Islet of Langerhans (tissue), 1 donor: ENCODE measurements around the gene LYPD8.
A peak's percentile ranks its signal among the peaks of the same experiment; 100 is the strongest.

Experiments used
- FAIRE-seq: peaks from one replicate; lab custom pipeline; 2011; peaks lifted over from hg19 to GRCh38; lab: Jason Lieb, UNC

The LYPD8 gene

DNA sequence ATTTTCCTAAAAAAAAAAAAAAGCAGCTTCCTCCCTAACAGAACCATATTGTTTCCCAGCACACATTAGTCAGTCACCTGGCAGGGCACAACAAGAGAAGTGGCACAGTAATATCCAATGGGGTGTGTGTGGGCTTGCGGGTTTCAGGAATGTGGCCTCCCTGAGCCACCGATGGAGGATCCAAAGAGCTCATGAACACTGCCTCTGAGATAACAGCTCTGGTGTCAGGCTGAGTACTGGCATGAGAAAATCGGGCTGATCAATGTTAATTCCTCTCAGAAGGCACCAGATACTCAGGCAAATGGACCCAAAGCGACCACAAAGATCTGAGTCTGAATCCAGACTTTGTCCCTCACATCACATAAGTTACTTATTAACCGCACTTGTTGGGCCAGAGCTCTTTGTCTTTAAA lies 2.2 kb upstream of the LYPD8 start:
- FAIRE-seq: no peak

DNA sequence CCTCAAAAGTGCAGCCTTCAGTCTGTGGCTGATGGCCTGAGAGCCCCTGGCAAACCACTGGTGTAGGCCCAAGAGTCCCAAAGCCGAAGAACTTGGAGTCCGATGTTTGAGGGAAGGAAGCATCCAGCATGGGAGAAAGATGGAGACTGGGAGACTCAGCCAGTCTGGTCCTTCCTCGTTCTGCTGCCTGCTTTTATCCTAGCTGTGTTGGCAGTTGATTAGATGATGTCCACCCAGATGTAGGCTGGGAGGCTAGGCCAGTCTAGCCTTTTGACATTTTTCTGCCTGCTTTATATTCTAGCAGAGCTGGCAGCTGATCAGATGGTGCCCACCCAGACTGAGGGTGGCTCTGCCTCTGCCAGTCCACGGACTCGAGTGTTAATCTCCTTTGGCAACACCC lies 1.1 kb upstream of the LYPD8 start:
- FAIRE-seq: no peak

DNA sequence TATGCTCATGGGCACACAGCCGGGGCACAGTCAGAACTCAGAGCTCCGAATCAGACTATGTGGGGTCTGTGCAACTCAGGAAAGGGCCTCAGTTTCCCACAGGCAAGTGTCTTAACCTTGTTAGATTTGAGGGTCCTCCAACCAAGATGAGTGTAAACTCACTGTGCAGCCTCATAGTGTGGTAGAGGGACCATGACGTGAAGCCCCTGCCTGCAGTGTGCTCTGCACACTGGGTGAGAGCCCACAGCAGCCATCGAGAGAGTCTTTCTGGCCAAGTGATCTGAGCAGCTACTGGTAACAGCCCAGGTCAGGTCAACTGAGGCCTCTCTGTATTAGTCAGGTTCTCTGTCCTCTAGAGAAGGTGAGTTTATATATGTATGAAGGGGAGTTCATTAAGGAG lies 592 bp upstream of the LYPD8 start:
- FAIRE-seq: no peak

DNA sequence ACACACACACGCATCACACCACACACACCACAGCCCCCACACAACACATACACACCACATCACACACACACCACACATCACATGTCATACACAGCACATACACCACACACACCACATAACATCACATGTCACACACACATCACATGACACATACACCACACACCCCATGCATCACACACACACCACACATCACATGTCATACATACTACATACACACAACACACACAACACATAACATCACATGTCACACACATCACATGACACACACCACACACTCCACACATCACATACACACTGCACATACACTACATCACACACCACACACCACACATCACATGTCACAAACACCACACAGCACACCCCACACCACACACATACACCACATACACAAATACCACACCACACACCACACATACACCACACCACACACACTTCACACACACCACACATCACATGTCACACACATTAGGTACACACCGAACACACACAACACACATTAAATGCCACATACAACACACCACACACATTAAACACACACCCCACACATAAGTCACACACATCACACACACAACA lies 1.8 kb downstream of the LYPD8 start:
- no peak for FAIRE-seq

DNA sequence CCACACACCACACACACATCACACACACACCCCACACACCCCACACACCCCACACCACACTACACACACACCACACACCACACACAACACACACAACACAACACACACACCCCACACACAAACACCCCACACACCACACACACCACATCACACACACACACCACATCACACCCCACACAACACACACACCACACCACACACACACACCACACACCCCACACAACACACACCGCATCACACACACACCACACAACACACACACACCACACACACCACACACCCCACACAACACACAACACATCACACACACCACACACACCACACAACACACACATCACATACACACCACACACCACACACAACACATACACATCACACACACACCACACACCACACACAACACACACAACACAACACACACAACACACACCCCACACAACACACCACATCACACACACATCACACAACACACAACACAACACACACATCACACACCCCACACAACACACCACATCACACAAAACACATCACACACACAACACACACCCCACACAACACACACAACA lies 2.4 kb downstream of the LYPD8 start:
- no peak for FAIRE-seq

DNA sequence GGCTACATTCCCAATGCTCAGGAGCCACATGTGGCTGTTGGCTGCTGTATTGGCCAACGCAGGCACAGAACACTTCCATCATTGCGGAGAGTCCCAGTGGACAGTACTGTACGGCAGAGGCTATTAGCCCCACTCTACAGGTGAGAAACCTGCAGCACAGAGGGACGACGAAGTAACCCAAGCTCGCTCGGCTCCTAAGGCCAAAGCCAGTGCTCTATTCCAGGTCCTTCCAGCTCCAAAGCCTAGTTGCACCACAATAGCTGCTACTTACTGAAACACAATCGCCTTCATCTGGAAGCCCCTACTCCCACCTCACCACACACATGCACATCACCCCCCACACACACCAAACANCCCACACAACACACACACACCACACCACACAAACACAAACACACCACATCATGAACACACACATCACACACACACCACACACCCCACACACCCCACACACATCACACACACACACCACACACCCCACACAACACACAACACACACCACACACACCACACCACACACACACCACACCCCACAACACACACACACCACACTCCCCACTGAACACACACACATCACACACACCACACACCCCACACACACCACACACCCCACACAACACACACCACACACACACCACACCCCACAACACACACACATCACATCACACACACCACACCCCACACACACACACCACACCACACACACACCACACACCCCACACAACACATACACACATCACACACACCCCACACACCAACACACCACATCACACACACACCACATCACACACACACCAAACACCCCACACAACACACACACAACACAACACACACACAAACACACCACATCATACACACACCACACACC lies 3.2 kb downstream of the LYPD8 start:
- FAIRE-seq: no peak

DNA sequence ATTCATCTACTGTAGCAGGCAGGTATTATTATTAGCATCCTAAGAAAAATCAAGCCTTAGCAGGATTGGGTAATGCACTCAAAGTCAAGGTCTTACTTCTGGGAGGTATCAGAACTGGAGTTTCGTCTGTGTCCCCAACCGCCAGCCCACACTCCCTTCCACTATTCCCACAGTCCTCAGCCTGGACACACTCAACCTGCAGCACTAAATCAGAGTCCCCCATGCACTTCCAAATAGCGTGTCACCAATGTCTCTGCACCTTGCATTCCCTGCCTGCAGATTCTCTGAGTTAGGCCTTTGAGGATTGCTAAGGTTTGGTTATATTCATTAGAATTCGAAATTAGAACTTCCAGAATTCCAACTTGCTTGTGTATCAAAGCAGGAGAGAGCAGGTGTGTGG lies 3.9 kb downstream of the LYPD8 start:
- no peak for FAIRE-seq

DNA sequence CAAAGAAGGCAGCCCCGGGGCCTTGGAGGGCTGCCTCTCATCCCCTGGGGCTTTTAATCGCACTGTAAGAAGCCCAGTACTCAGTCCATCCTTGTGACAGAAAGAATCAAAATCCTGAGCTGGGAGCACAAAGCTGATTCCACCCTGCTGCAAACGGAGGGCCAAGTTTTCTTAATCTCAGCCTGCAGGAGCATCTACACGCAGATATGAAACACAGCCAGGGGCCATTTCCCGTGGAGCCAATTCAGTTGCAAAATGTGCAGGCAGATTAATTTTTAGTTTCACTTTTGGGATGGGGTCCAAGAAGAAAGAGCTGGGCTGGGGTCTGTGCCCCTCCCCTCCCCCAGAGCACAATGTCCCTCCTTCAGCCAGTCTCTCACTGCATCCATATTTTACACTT lies 4.4 kb downstream of the LYPD8 start:
- FAIRE-seq: no peak

DNA sequence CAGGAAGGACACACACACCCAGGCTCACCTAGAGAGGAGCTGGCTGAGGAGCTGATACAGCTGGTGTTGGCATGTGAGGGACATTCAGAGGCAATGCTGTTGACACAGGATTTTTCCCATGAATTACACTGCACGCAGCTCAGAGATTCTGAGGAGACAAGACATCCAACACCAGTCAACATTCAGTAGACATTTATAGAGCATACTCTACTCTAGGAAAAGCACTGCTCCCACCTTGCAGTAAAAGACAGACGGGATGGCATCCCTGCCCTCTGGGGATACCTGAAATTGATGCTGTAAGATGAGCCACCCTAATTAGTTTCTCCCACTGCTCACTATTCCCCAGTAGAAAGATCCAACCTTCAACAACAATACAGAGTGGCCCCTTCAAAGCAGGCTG lies 5.1 kb downstream of the LYPD8 start:
- no peak for FAIRE-seq

DNA sequence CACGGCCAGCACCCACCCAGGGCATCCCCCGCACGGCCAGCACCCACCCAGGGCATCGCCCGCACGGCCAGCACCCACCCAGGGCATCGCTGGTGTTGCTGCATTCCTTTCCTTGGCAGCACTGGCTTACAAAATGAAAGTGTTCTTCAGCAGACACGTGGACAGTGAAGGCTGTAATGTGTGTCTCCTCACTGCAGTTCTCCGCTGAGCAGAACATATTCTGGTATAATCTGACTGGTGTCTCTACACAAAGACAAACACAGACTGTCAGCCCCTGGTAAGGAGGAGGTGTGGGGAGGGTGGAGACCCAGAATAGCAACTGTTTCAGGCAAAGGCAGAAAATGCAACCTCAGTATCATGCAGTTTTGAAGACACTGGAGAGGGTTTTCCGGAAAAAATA lies 7.3 kb downstream of the LYPD8 start:
- FAIRE-seq: no peak

DNA sequence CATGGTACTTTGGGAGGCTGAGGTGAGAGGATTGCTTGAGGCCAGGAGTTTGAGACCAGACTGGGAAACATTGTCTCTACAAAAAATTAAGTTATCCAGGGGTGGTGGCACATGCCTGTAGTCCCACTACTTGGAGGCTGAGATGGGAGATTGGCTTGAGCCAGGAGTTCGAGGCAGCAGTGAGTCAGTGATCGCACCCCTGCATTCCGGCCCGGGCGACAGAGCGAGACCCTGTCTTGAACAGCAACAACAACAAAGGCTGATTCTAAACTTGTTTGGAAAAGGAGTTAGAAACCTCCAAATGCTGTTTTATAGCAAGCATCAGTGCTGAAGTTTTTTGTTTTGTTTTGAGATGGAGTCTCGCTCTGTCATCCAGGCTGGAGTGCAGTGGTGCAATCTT lies 14.7 kb downstream of the LYPD8 start:
- no peak for FAIRE-seq

DNA sequence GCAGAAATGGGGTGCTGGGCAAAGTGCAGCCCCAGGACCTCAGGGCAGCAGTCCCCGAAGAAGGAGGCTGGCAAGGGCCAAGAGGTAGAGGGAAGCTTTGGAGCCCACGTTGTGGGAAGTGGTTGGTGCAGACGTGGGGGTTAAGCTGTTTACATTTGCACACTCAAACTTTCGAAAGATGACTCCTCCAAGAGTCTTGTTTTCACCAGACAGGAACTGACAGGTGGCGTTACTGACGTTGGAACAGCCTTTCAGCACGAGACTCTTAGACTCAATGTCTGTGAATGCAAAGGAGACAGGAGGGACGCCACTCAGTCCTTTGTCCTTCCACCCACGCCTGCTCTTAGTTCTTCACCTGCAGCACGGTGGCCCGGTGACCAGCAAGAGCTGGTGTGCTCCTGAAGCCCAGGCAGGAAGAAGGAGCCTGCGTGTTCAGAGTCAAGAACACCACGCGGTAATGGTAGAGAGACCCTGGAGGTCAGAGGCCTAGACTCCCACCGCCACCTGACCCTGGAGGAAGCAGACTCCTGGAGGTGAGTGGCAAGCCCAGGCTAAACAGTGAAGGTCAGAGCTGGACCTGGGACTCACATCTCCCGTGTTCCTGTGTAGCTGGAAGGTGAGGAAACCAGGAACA lies 15.9 kb downstream of the LYPD8 start:
- FAIRE-seq: no peak

DNA sequence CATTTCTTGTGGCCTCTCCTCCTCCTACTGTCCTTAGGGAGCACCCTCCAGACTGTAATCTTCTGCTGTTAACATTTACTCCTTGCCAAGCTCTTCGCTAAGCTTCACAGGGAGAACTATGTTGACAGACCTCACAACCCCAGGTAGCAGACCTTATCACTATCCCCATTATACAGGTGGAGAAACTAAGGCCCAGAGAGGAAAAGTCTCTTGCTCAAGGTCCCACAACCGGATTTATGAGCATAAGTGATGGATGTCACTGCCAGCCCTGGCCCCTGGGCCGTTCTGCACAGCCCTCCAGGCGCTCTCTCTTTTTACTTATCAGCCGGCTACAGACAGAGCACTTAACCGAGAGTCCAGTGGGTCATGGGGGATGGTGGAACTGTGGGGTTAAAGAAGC lies 18.1 kb downstream of the LYPD8 start:
- no peak for FAIRE-seq

DNA sequence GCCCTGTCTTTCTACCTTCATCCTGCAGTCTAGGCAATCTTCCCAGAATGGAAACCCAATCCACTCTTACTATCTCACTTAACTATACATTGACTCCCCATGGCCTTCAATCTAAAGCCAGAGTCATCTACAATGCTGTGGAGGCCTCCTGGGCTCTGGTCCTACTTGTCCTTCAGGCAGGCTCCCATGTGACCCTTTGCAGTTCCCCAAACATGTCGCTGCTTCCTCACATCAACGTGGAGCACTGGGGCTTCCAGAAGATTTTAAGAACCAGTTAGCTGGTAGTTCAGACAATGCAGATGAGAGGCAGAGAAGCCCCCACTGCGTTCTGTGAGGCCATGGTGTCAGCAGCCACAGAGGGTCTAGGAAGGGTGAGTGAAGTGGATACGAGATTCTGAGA lies 18.6 kb downstream of the LYPD8 start:
- no peak for FAIRE-seq

DNA sequence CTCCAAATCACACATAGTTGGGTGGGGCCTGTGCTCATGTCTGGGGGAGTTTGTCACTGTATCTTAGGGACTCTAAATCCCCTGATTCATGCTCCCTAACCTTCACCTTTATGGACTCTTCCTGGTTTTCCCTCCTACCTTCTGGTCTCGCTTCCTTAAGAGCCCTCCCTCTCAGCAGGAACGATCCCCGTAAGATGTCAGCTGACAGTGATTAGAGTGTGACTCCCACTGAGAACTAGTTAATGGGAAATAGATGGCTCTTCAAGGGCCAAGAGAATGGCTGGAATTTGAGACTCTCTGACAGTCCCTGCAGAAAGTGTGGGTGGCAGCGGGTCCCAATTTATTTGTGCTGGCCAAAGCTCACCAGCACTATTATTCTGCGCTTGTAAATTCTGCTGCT lies 22.0 kb downstream of the LYPD8 start:
- FAIRE-seq: no peak

DNA sequence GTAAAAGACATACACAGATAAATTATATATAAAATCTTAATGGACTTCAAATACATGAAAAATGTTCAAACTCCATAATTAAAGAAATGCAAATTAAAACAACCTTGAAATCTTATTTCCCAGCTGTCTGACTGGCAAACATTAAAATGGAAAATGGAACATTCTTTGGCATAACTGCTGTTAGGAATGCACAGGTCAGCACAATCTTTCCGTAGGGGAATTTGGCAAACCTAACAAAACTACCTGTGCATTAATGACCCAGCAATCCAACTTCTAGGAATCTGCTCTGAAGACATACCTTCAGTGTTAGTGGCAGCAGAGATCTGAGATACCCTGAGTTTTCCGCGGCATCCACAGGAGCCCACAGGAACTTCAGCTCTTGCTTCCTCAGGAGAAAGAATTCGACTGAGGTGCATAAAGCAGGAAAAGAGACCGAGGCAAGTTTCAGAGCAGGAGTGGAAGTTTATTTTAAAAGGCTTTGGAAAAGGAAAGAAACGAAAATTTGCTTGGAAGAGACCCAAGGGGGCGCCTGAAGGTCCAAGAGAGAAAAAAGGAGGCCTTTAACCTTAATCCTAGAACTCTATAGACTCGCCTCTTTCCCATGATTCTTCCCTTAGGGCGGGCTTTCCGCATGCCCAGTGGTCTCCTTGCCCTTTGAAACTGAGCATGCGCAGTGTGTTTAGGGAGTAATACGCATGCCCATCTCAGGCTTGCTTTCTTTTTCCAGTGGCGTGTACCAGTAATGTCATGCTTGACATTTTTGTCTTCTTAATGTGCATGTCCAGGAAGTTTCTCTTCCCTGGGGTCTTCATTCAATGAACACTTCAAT lies 24.8 kb downstream of the LYPD8 start:
- no peak for FAIRE-seq

DNA sequence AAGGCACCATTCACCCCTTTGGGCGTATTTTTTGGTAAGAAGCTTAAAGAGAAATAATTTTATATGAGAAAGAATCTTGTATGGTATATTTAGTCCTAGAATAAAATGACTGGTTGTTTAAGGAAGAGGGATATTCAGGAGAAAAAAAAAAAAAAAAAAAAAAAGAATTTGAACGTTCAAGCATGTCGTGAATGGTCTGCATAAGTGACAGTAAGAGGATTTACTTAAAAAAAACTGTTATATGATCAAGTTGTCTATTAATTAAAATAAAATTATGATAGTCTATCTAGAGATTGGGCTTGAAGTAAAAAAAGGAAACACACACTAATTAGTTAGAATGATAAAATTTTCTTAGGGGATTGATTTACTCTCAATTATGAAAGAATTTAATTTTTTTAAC lies 41.3 kb downstream of the LYPD8 start:
- peak; percentile 82 for FAIRE-seq

DNA sequence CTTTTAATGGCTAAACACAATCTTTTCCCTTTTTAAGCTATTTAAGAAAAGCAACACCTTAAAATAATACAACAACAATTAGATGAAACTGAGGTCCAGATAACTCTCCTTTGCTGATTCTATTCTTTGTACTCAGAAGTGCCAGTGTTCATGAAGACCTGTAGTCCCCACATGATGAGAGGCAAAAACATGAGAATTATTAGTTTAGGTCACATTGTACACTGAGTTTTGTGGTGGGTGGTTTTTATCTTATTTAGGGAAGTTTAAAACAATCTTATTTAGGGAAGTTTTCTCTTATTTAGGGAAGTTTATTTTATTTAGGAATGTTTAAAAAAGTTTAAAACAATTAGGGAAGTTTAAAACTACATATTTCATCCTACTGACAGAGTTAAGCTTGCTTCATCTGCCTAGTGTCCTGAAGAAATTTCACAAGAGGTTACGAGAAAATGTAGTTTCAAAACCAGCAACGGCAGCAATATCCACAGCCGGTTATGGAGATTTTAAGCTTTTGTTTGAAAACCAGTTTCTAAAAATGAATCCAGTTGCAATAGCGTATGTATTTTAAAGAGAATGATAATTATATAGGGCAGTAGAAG lies 45.2 kb downstream of the LYPD8 start:
- FAIRE-seq: no peak

DNA sequence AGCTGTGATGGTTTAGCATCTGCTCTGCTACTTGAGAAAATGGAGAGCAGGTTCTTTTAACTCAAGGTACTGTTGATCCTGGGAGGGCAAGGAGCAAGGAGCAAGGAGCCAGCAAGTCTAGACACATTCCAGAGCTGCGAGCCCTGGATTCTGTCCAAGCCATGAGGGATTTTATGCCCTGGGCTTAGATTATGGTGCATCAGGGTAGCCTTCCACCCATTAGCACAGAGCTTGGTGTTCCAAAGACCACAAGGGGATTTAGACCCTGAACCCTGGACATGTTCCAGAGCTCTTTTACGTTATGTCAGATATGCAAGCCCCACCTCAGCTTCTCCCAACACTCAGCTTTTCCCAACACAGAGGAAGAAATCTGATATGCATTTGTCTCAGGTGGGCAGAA lies 51.0 kb downstream of the LYPD8 start:
- no peak for FAIRE-seq

DNA sequence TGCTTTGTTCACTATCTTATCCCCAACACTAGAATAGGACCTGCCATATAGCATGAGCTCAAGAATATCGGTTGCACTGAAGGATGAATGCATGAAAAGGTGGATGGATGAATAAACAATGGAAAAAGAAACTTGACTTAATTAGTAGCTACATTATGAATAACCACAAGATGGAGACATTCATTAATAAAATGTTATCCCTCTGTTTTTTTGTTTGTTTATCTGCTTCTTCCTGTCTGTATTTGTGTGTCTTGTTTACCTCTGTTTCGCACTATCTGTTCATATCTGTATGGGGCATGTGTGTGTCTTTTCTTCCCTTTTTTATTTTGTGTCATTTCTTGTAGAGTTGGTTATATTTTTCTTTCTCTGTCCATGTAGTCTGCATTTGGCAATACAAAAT lies 51.9 kb downstream of the LYPD8 start:
- FAIRE-seq: no peak

DNA sequence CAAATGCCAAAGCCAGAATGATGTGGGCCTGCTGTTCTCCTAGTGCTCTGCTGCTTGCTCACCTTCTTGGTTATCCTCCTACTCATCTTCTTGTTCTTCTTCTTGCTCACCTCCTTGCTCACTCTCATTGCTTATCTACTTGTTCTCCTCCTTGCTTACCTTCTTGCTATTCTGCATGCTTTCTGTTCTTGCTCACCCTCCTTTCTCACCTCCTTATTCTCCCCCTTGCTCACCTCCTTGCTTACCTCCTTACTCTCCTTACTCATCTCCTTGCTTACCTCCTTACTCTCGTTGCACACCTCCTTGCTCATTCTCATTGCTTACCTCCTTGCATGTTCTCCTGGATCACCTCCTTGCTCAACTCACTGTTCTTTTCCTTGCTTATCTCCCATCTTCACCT lies 52.8 kb downstream of the LYPD8 start, which contains the start of gene OR14I1:
Gene OR14I1, minus strand, starts transcription at position 53 of the 400 bp plus-strand sequence.
- FAIRE-seq: no peak

DNA sequence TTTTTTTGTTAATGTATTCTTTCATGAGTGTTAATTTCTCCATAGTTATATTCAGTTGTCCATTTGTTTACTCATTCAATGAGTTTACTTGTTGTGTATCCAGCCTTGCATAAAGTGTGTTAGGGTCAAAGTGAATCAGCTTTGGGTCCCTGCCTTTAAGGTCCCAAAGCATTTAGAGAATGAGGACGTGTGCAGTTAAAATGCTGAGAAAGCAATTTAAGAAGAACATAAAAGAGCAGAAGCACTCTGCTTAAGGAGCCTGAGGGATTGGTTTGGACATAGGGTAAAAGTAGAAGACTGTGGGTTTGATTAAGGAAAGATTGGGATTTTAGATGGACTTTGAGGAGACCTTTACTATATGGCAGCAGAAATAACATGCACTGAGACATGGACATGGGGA lies 56.5 kb downstream of the LYPD8 start:
- no peak for FAIRE-seq
